Measurements from ENCODE around the gene SIM1.

Gene SIM1

GRCh38 chr6:100464903-100465700 is at the start of gene SIM1:
Gene SIM1, minus strand, starts transcription at chr6:100464921. Its CDS starts 1,453 bp downstream, at chr6:100463468.
- no peak for DNase-seq (ENCODE audit: low read depth, low spot score)

GRCh38 chr6:100512203-100512862 is 47.6 kb upstream of the SIM1 start:
- no peak for DNase-seq (ENCODE audit: low read depth, low spot score)

- no peak for DNase-seq (ENCODE audit: low read depth, low spot score)
These were observed 44.4 kb upstream of the SIM1 start for GRCh38 chr6:100509101-100509500.

GRCh38 chr6:100506651-100507050 is 41.9 kb upstream of the SIM1 start:
- DNase-seq (ENCODE audit: low read depth, low spot score): no peak

- no peak for DNase-seq (ENCODE audit: low read depth, low spot score)
These were observed 40.3 kb upstream of the SIM1 start for GRCh38 chr6:100504786-100505737.

- no peak for DNase-seq (ENCODE audit: low read depth, low spot score)
These were observed 38.5 kb upstream of the SIM1 start for GRCh38 chr6:100503043-100503705.

GRCh38 chr6:100493206-100493888 is 28.6 kb upstream of the SIM1 start:
- DNase-seq (ENCODE audit: low read depth, low spot score): no peak

GRCh38 chr6:100491952-100492670 is 27.4 kb upstream of the SIM1 start:
- DNase-seq (ENCODE audit: low read depth, low spot score): no peak

- no peak for DNase-seq (ENCODE audit: low read depth, low spot score)
These were observed 25.3 kb upstream of the SIM1 start for GRCh38 chr6:100490065-100490464.

- DNase-seq (ENCODE audit: low read depth, low spot score): no peak
These were observed 23.5 kb upstream of the SIM1 start for GRCh38 chr6:100488244-100488643.

- DNase-seq (ENCODE audit: low read depth, low spot score): no peak
These were observed 22.9 kb upstream of the SIM1 start for GRCh38 chr6:100487638-100488037.

- no peak for DNase-seq (ENCODE audit: low read depth, low spot score)
These were observed 20.5 kb upstream of the SIM1 start for GRCh38 chr6:100485268-100485667.

GRCh38 chr6:100484474-100484873 is 19.8 kb upstream of the SIM1 start:
- no peak for DNase-seq (ENCODE audit: low read depth, low spot score)

- no peak for DNase-seq (ENCODE audit: low read depth, low spot score)
These were observed 18.0 kb upstream of the SIM1 start for GRCh38 chr6:100482698-100483097.

GRCh38 chr6:100479179-100480035 is 14.7 kb upstream of the SIM1 start:
- no peak for DNase-seq (ENCODE audit: low read depth, low spot score)

GRCh38 chr6:100475554-100476320 is 11.0 kb upstream of the SIM1 start:
- DNase-seq (ENCODE audit: low read depth, low spot score): no peak

GRCh38 chr6:100473182-100473581 is 8.5 kb upstream of the SIM1 start:
- no peak for DNase-seq (ENCODE audit: low read depth, low spot score)

GRCh38 chr6:100472674-100473073 is 8.0 kb upstream of the SIM1 start:
- no peak for DNase-seq (ENCODE audit: low read depth, low spot score)

Data from activated naive CD8-positive, alpha-beta T cell treated with anti-CD3 and anti-CD28 coated beads, Interleukin-2, amount 50 U/mL, for 16 hours (primary cell).